Keratinocyte (primary cell): ENCODE results near the gene ADGRB3. TPM values are rescaled to one million over a fixed set of nuclear protein-coding genes. Genes with fewer than 3 reads are reported as not detected.

Experiments used
- DNase-seq: peaks from one replicate; pipeline ENCODE4 v3.0.0-alpha.2; 2011; ENCODE audit warnings: low read depth, missing footprints, low spot score
- FAIRE-seq: peaks from 2 replicates; lab custom pipeline; 2011; peaks lifted over from hg19 to GRCh38; lab: Jason Lieb, UNC
- H2AFZ ChIP-seq: 2 replicates; pipeline ENCODE4 v1.6.0; 2012; ENCODE audit warnings: low read length, control low read depth, inconsistent platforms; ENCODE audit not compliant: control insufficient read depth
- H3K27ac ChIP-seq: 2 replicates; pipeline ENCODE4 v1.5.1; 2011; ENCODE audit warnings: low read length; ENCODE audit not compliant: control insufficient read depth, insufficient read depth
- H3K27me3 ChIP-seq: 3 replicates; pipeline ENCODE4 v1.6.0; 2011; ENCODE audit warnings: low read length; ENCODE audit not compliant: control insufficient read depth, insufficient read depth; ENCODE audit errors: extremely low read depth
- H3K36me3 ChIP-seq, 2 experiments: 2 replicates in 1 of 2; 3 replicates in 1 of 2; pipeline ENCODE4 v1.5.1; 2011; ENCODE audit warnings: low read length in 2 of 2, mild to moderate bottlenecking in 1 of 2; ENCODE audit not compliant: control insufficient read depth in 2 of 2, insufficient read depth in 2 of 2; ENCODE audit errors: extremely low read depth in 1 of 2
- H3K4me1 ChIP-seq: 3 replicates; pipeline ENCODE4 v1.5.1; 2011; ENCODE audit warnings: low read length; ENCODE audit not compliant: control insufficient read depth, insufficient read depth; ENCODE audit errors: extremely low read depth
- H3K4me2 ChIP-seq: 3 replicates; pipeline ENCODE4 v1.6.0; 2011; ENCODE audit warnings: low read depth, low read length; ENCODE audit not compliant: control insufficient read depth, insufficient read depth; ENCODE audit errors: extremely low read depth
- H3K4me3 ChIP-seq, 3 experiments: fragments of 200-600 bp in 1 of 3; sonication (generic) in 1 of 3; 2 replicates in 2 of 3; 3 replicates in 1 of 3; pipeline ENCODE4 v1.5.1; 2011 to 2016; ENCODE audit warnings: low read length in 3 of 3, mild to moderate bottlenecking in 3 of 3, control low read depth in 2 of 3, inconsistent platforms in 1 of 3, low read depth in 1 of 3, mixed read lengths in 1 of 3, mixed run types in 1 of 3, moderate library complexity in 1 of 3; ENCODE audit not compliant: control insufficient read depth in 2 of 3, insufficient read depth in 2 of 3; ENCODE audit errors: extremely low read depth in 1 of 3
- H3K79me2 ChIP-seq: 2 replicates; pipeline ENCODE4 v1.6.0; 2012; ENCODE audit warnings: low read length; ENCODE audit not compliant: control insufficient read depth, insufficient read depth
- H3K9ac ChIP-seq: 3 replicates; pipeline ENCODE4 v1.6.0; 2011; ENCODE audit warnings: low read length; ENCODE audit not compliant: control insufficient read depth, insufficient read depth; ENCODE audit errors: extremely low read depth
- H3K9me1 ChIP-seq: 3 replicates; pipeline ENCODE4 v1.6.0; 2011; ENCODE audit warnings: low read length; ENCODE audit not compliant: control insufficient read depth, insufficient read depth; ENCODE audit errors: extremely low read depth
- H3K9me3 ChIP-seq: 2 replicates; pipeline ENCODE4 v1.5.1; 2012; ENCODE audit warnings: low read depth, low read length; ENCODE audit not compliant: control insufficient read depth
- H4K20me1 ChIP-seq: 3 replicates; pipeline ENCODE4 v1.6.0; 2011; ENCODE audit warnings: low read length; ENCODE audit not compliant: control insufficient read depth, insufficient read depth; ENCODE audit errors: extremely low read depth
- CTCF ChIP-seq, 3 experiments: IDR thresholded peaks in 1 of 3; conservative IDR thresholded peaks in 1 of 3; optimal IDR thresholded peaks in 1 of 3; 2 replicates in 2 of 3; 3 replicates in 1 of 3; pipeline versions ENCODE3 to v1.5.1; 2011; ENCODE audit warnings: low read length in 3 of 3, mild to moderate bottlenecking in 3 of 3, moderate library complexity in 2 of 3, control low read depth in 1 of 3, inconsistent platforms in 1 of 3; ENCODE audit not compliant: insufficient read depth in 2 of 3; ENCODE audit errors: extremely low read depth in 1 of 3
- EZH2 ChIP-seq: IDR thresholded peaks from one replicate; pipeline ENCODE4 v1.6.1; 2012; ENCODE audit warnings: inconsistent platforms, mild to moderate bottlenecking, low read length, moderate library complexity
- dilution Hi-C: fragments of 300-500 bp; cut with MboI; formaldehyde crosslinking; loops from one replicate; pipeline ENCODE4 v1.7.0; 2020; ENCODE audit warnings: low sequenced_read_pairs; ENCODE audit not compliant: extremely low pct_ligation_motif_present
- polyA plus RNA-seq, 5 experiments: library from polyadenylated mRNA; depleted of rRNA in 3 of 5; stranded (reverse) in 3 of 5; stranded (forward) in 1 of 5; unstranded in 1 of 5; fragments of >200 nt; gene quantifications; 1 replicate in 1 of 5; 2 replicates in 3 of 5; 3 replicates in 1 of 5; pipeline versions ENCODE4 v1.2.1 to v1.2.3, GENCODE V29; 2011 to 2012; ENCODE audit warnings: missing spikeins in 2 of 5, low read depth in 1 of 5, low replicate concordance in 1 of 5

ADGRB3 gene
- polyA plus RNA-seq, 1 donor (not counting 4 experiments of a cell fraction or from before 2014, with no cell fraction given), result not detected

DNA sequence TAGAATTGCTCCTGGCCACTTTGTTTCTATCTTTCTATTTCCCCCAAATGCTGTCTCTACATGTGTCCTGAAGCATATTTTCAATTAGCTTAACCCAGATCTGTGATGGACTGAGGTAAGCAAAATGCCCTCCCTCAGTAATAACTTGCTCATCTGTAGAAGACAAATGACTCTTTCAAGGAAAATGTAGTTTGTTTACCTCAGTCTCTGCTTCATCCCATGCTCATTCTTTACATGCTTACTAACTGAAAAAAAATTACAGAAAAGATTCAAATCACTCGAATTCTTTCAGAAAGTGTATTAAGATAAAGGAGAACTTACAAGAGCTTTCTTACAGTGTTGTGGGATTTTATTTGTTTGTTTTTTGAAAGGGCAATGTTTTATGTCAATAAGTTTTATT lies 630.6 kb downstream of the ADGRB3 start:
- Histone ChIP-seq H2AFZ (no peak overlapping the region), H3K4me1 (no peaks in the 10 kb centered on the region), H3K36me3 (no peaks in the 10 kb centered on the region), H3K27ac (no peak overlapping the region), H3K9me1 (no peaks in the 10 kb centered on the region), H4K20me1 (no peaks in the 10 kb centered on the region), H3K27me3 (no peaks in the 10 kb centered on the region), H3K4me3 (no peak overlapping the region), H3K9me3 (no peaks in the 10 kb centered on the region), H3K9ac (no peak overlapping the region), H3K4me2 (no peak overlapping the region), H3K79me2 (no peaks in the 10 kb centered on the region)
- DNase-seq (no peak), FAIRE-seq (no peak)
- dilution Hi-C loops, result no loop called here
- no peak for TF ChIP-seq EZH2
- no peak for TF ChIP-seq CTCF (optimal IDR thresholded peaks at IDR 0.05 in 1 of 3, IDR thresholded peaks at IDR 0.05 in 1 of 3, conservative IDR thresholded peaks at IDR 0.05 in 1 of 3; ENCODE audit: extremely low read depth in 1 of 3, insufficient read depth in 2 of 3, low read length in 3 of 3)

DNA sequence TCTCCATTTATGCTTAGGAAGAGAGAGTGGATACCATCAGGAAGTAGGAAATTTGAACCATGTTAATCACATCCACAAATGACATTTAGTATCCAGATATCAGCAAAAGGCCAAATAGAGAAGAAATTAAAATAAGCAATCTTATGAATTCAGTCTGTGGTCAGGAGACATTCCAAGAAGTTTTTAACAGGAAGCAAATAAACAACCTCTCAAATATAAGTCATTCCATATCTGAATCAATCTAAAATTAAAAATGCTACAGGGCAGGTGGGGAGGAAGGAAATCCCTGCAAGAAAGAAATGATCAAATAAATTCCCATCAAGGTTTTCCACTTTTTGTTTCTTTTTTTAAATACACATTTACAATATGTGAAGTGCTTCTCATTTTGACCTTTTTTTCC lies 641.1 kb downstream of the ADGRB3 start:
- no peaks in the 10 kb centered on the region for H3K79me2 ChIP-seq
- TF ChIP-seq CTCF (optimal IDR thresholded peaks at IDR 0.05 in 1 of 3, IDR thresholded peaks at IDR 0.05 in 1 of 3, conservative IDR thresholded peaks at IDR 0.05 in 1 of 3; ENCODE audit: extremely low read depth in 1 of 3, insufficient read depth in 2 of 3, low read length in 3 of 3), result no peak
- TF ChIP-seq EZH2, result no peak
- no peaks in the 10 kb centered on the region for H3K36me3 ChIP-seq
- no peaks in the 10 kb centered on the region for H3K27me3 ChIP-seq
- H4K20me1 ChIP-seq, result no peaks in the 10 kb centered on the region
- H2AFZ ChIP-seq, result no peak overlapping the region
- dilution Hi-C loops, result no loop called here
- H3K4me2 ChIP-seq, result no peak overlapping the region
- no peak overlapping the region for H3K27ac ChIP-seq
- H3K9me1 ChIP-seq, result no peaks in the 10 kb centered on the region
- H3K4me3 ChIP-seq, result no peak overlapping the region
- DNase-seq (no peak), FAIRE-seq (no peak)
- no peaks in the 10 kb centered on the region for H3K4me1 ChIP-seq
- peaks cover 2% of the 10 kb centered on the region for H3K9me3 ChIP-seq
- H3K9ac ChIP-seq, result no peak overlapping the region
